Bronchial epithelial cell (primary cell): ENCODE results near the gene ANXA2. TPM values are rescaled to one million over a fixed set of nuclear protein-coding genes. Genes with fewer than 3 reads are reported as not detected.

Source experiments
- DNase-seq: peaks from one replicate; pipeline ENCODE4 v3.0.0-alpha.2; 2010; ENCODE audit warnings: low read depth
- FAIRE-seq: peaks from 2 replicates; lab custom pipeline; 2011; peaks lifted over from hg19 to GRCh38; lab: Jason Lieb, UNC
- H3K27me3 ChIP-seq: 2 replicates; pipeline ENCODE4 v1.5.1; 2011; ENCODE audit warnings: low read length; ENCODE audit not compliant: control insufficient read depth, insufficient read depth
- H3K36me3 ChIP-seq: 2 replicates; pipeline ENCODE4 v1.5.1; 2011; ENCODE audit warnings: low read length; ENCODE audit not compliant: control insufficient read depth, insufficient read depth
- H3K4me3 ChIP-seq: 2 replicates; pipeline ENCODE4 v1.5.1; 2011; ENCODE audit warnings: mild to moderate bottlenecking, low read depth, low read length, control low read depth
- CTCF ChIP-seq: IDR thresholded peaks from 2 replicates; pipeline ENCODE4 v1.5.1; 2011; ENCODE audit warnings: mild to moderate bottlenecking, moderate library complexity, low read length, control low read depth, inconsistent platforms; ENCODE audit not compliant: insufficient read depth, severe bottlenecking
- total RNA-seq: library from RNA; depleted of rRNA; stranded (reverse); fragments of >200 nt; gene quantifications from 2 replicates; pipeline ENCODE4 v1.2.1, GENCODE V29; 2014

The ANXA2 gene
- total RNA-seq, 1 donor from 2014 or later: 5,325 TPM

GRCh38 chr15:60394689-60395097 lies 3.1 kb downstream of the ANXA2 start:
- Histone ChIP-seq H3K36me3 (peaks cover 20% of the 10 kb centered on the region), H3K4me3 (peak overlapping the region; percentile 96), H3K27me3 (no peaks in the 10 kb centered on the region)
- FAIRE-seq: no peak
- peak; percentile 39 for DNase-seq
- no peak for TF ChIP-seq CTCF

GRCh38 chr15:60392986-60393790 lies 4.6 kb downstream of the ANXA2 start:
- FAIRE-seq (peak; percentile 52), DNase-seq (peak; percentile 100)
- Histone ChIP-seq H3K4me3 (peak overlapping the region; percentile 96), H3K27me3 (no peaks in the 10 kb centered on the region), H3K36me3 (peaks cover 20% of the 10 kb centered on the region)
- no peak for TF ChIP-seq CTCF

GRCh38 chr15:60392601-60392985 lies 5.2 kb downstream of the ANXA2 start:
- H3K36me3 ChIP-seq: peaks cover 20% of the 10 kb centered on the region
- DNase-seq (peak; percentile 82), FAIRE-seq (no peak)
- H3K27me3 ChIP-seq: no peaks in the 10 kb centered on the region
- H3K4me3 ChIP-seq: peak overlapping the region; percentile 24
- no peak for TF ChIP-seq CTCF

- DNase-seq (peak; percentile 28), FAIRE-seq (no peak)
- peaks cover 18% of the 10 kb centered on the region for H3K36me3 ChIP-seq
These were observed 6.0 kb downstream of the ANXA2 start for GRCh38 chr15:60391722-60392315.

GRCh38 chr15:60390871-60391501 lies 6.8 kb downstream of the ANXA2 start:
- peak overlapping the region; percentile 1 for H3K4me3 ChIP-seq
- no peak for TF ChIP-seq CTCF
- peaks cover 17% of the 10 kb centered on the region for H3K36me3 ChIP-seq
- no peaks in the 10 kb centered on the region for H3K27me3 ChIP-seq
- DNase-seq (peak; percentile 88), FAIRE-seq (no peak)

More at GRCh38 chr15:60391722-60392315, 6.0 kb downstream of the ANXA2 start:
- Histone ChIP-seq H3K27me3 (no peaks in the 10 kb centered on the region), H3K4me3 (peak overlapping the region; percentile 7)
- TF ChIP-seq CTCF: no peak
